Endodermal cell (in vitro differentiated cells): Measurements from ENCODE around the gene LRRC63. TPM values are rescaled to one million over a fixed set of nuclear protein-coding genes. Genes with fewer than 3 reads are reported as not detected.

Source experiments
- DNase-seq: peaks from one replicate; pipeline ENCODE4 v3.0.0-alpha.2; 2017
- H3K27ac ChIP-seq: 2 replicates; pipeline ENCODE4 v1.5.1; 2013; ENCODE audit warnings: mild to moderate bottlenecking, low read depth, low read length, moderate library complexity
- H3K27me3 ChIP-seq: 2 replicates; pipeline ENCODE4 v1.6.1; 2013; ENCODE audit warnings: mild to moderate bottlenecking, low read length, moderate library complexity; ENCODE audit not compliant: insufficient read depth, control insufficient read depth, poor library complexity, severe bottlenecking
- H3K36me3 ChIP-seq: 2 replicates; pipeline ENCODE4 v1.7.0; 2013; ENCODE audit warnings: mild to moderate bottlenecking, low read length, moderate library complexity; ENCODE audit not compliant: control insufficient read depth, insufficient read depth
- H3K4me1 ChIP-seq: one replicate; pipeline ENCODE4 v1.7.0; 2013; ENCODE audit warnings: low read length; ENCODE audit not compliant: control insufficient read depth, insufficient read depth
- H3K4me3 ChIP-seq: 2 replicates; pipeline ENCODE4 v1.5.1; 2013; ENCODE audit warnings: mild to moderate bottlenecking, low read length, moderate library complexity
- H3K9ac ChIP-seq: 2 replicates; pipeline ENCODE4 v1.6.1; 2013; ENCODE audit warnings: mild to moderate bottlenecking, low read length, moderate library complexity; ENCODE audit not compliant: poor library complexity, severe bottlenecking; ENCODE audit errors: extremely low read depth
- H3K9me3 ChIP-seq: 2 replicates; pipeline ENCODE4 v1.6.1; 2013; ENCODE audit warnings: mild to moderate bottlenecking, low read length, moderate library complexity; ENCODE audit not compliant: control insufficient read depth
- H3K27ac Mint-ChIP-seq: 2 replicates; pipeline ENCODE4 v1.8.0; 2020; ENCODE audit warnings: mixed read lengths
- H3K27me3 Mint-ChIP-seq: 2 replicates; pipeline ENCODE4 v1.8.0; 2021; ENCODE audit warnings: mild to moderate bottlenecking, mixed read lengths; ENCODE audit not compliant: insufficient read depth
- H3K36me3 Mint-ChIP-seq: 2 replicates; pipeline ENCODE4 v1.8.0; 2020; ENCODE audit warnings: low read depth, mixed read lengths
- H3K4me1 Mint-ChIP-seq: 2 replicates; pipeline ENCODE4 v1.8.0; 2020; ENCODE audit warnings: mixed read lengths
- H3K4me3 Mint-ChIP-seq: 2 replicates; pipeline ENCODE4 v1.8.0; 2020; ENCODE audit warnings: mild to moderate bottlenecking, moderate library complexity, mixed read lengths
- H3K9me3 Mint-ChIP-seq: 2 replicates; pipeline ENCODE4 v1.8.0; 2020; ENCODE audit warnings: mild to moderate bottlenecking, mixed read lengths
- WGBS, 2 experiments: methylation state at CpG; one replicate each; pipeline versions ENCODE4 v1.1.5 to v1.1.7; 2013; ENCODE audit warnings: missing lambda C conversion rate in 2 of 2, mixed read lengths in 1 of 2; ENCODE audit not compliant: insufficient coverage in 1 of 2, insufficient read length in 1 of 2; 5-methylcytosine and 5-hydroxymethylcytosine counted together
- total RNA-seq, 2 donors: library from RNA; stranded (reverse); fragmentation: NEBNext Ultra II Directional in 1 of 2; extraction: Animal tissue kit (Norgen Biotek cat#: 25700) in 1 of 2; gene quantifications; 2 replicates in 1 of 2; 3 replicates in 1 of 2; pipeline ENCODE4 v1.2.1, GENCODE V29; 2021
- TF ChIP-seq, protein P1 (sequence below): fragments of 200-600 bp; sonication (generic); conservative IDR thresholded peaks from 2 replicates; pipeline ENCODE4 v1.5.0; 2021; ENCODE audit warnings: antibody characterized with exemption, mild to moderate bottlenecking

The LRRC63 gene
- total RNA-seq, 2 donors from 2014 or later, result not detected

DNA sequence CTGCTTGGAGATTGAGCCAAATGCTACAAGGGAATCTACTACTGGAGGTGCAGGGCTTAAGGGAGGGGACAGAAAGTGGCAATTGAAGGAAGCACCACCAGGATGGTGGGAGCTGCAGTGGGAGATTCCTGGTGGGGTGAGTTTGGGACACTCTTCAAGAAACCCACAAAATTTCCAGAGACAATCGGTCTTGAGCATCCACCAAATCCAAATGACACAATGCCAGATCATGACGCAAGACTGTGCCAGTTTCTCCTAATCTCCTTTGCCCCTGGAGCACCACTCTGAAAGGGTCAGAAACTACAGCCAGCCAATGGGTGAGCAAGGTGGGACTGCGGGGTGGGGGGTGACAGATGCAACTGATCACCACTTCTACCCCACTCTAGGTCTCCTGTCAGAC, 78.7 kb downstream of the LRRC63 start:
- Mint-ChIP-seq H3K27ac (no peak overlapping the region), H3K4me3 (no peak overlapping the region), H3K9me3 (no peaks in the 10 kb centered on the region), H3K36me3 (no peaks in the 10 kb centered on the region), H3K4me1 (peaks cover 11% of the 10 kb centered on the region), H3K27me3 (no peaks in the 10 kb centered on the region)
- 88% methylated on average over 3 of the region's 3 CpGs; no CpG with 5 or more reads in 1 of the 2 experiments for WGBS, 2 experiments
- Histone ChIP-seq H3K9ac (no peak overlapping the region), H3K36me3 (no peaks in the 10 kb centered on the region), H3K27ac (no peak overlapping the region), H3K9me3 (no peaks in the 10 kb centered on the region), H3K4me3 (no peak overlapping the region), H3K27me3 (no peaks in the 10 kb centered on the region), H3K4me1 (no peaks in the 10 kb centered on the region)
- DNase-seq, result no peak
- TF ChIP-seq, protein P1, sequence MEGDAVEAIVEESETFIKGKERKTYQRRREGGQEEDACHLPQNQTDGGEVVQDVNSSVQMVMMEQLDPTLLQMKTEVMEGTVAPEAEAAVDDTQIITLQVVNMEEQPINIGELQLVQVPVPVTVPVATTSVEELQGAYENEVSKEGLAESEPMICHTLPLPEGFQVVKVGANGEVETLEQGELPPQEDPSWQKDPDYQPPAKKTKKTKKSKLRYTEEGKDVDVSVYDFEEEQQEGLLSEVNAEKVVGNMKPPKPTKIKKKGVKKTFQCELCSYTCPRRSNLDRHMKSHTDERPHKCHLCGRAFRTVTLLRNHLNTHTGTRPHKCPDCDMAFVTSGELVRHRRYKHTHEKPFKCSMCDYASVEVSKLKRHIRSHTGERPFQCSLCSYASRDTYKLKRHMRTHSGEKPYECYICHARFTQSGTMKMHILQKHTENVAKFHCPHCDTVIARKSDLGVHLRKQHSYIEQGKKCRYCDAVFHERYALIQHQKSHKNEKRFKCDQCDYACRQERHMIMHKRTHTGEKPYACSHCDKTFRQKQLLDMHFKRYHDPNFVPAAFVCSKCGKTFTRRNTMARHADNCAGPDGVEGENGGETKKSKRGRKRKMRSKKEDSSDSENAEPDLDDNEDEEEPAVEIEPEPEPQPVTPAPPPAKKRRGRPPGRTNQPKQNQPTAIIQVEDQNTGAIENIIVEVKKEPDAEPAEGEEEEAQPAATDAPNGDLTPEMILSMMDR, result no peak

DNA sequence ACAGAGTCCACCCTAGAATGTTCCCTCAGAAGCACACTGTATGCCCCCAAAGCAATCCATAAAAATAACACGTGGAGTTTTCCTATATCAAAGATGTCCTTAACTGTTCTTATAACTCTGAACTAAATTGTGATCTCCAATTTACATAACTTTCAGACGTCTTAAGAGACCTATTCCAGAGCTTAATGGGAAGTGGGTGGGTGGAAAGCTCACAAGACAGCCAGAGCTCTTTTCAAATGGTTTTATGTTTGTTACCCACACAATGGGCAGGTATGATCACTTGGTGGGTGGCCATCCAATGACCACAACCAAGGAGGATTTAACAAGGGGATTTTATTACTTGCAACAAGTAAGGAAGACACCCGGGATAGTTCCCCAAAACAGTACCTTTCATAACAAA, 81.7 kb downstream of the LRRC63 start:
- H3K36me3 Mint-ChIP-seq, result peaks cover 1% of the 10 kb centered on the region
- H3K4me3 Mint-ChIP-seq, result no peak overlapping the region
- no peaks in the 10 kb centered on the region for H3K27me3 Mint-ChIP-seq
- Histone ChIP-seq H3K4me1 (no peaks in the 10 kb centered on the region), H3K27me3 (no peaks in the 10 kb centered on the region), H3K9me3 (no peaks in the 10 kb centered on the region), H3K36me3 (no peaks in the 10 kb centered on the region), H3K4me3 (no peak overlapping the region), H3K27ac (no peak overlapping the region), H3K9ac (no peak overlapping the region)
- WGBS, 2 experiments, result 83 to 100% methylated on average over 1 to 3 of the region's 3 CpGs
- DNase-seq, result no peak
- H3K9me3 Mint-ChIP-seq, result no peaks in the 10 kb centered on the region
- peaks cover 16% of the 10 kb centered on the region for H3K4me1 Mint-ChIP-seq
- TF ChIP-seq, protein P1, result no peak
- no peak overlapping the region for H3K27ac Mint-ChIP-seq

DNA sequence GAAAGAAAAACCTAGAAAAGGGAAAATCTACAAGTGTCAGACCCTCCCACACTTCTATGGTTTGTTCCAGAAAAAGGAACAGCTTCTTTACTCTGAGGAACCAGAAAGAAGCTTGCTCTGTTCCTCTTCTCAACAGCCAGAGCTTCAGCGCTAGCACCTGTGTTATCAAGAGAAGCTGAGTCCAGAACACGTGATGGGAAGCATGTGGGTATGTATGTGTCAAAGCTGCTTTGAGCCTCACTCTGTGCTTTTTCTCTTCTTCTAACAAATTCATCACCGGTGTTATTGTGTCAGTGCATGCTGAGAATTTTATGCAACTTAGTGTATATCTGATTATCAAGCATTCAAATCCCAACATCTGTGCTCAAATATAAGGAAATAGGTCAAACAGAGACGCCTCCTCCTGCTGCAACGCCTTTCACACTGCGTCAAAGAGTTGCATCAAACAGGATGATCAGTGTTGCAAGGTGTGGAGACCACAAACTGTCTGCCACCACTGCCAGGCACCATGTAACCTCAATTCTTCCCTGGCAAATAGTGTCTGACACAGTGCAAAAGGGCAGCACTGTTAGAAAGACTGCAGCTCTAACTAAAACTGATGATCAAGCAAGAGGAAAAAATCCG, 83.9 kb downstream of the LRRC63 start:
- Mint-ChIP-seq H3K9me3 (no peaks in the 10 kb centered on the region), H3K27me3 (no peaks in the 10 kb centered on the region), H3K27ac (no peak overlapping the region), H3K36me3 (peaks cover 1% of the 10 kb centered on the region), H3K4me3 (no peak overlapping the region), H3K4me1 (peaks cover 16% of the 10 kb centered on the region)
- 92 to 95% methylated on average over 4 to 7 of the region's 7 CpGs for WGBS, 2 experiments
- Histone ChIP-seq H3K9me3 (no peaks in the 10 kb centered on the region), H3K36me3 (no peaks in the 10 kb centered on the region), H3K9ac (no peak overlapping the region), H3K27ac (no peak overlapping the region), H3K27me3 (no peaks in the 10 kb centered on the region), H3K4me1 (no peaks in the 10 kb centered on the region), H3K4me3 (no peak overlapping the region)
- TF ChIP-seq, protein P1, result no peak
- no peak for DNase-seq
